ENCODE results near the gene C5orf34.
"Not testable (repeated sequence)": the region's sequence is repeated elsewhere in the genome, so short reads cannot be mapped to it uniquely, and the experiment has no call there.

The C5orf34 gene

DNA sequence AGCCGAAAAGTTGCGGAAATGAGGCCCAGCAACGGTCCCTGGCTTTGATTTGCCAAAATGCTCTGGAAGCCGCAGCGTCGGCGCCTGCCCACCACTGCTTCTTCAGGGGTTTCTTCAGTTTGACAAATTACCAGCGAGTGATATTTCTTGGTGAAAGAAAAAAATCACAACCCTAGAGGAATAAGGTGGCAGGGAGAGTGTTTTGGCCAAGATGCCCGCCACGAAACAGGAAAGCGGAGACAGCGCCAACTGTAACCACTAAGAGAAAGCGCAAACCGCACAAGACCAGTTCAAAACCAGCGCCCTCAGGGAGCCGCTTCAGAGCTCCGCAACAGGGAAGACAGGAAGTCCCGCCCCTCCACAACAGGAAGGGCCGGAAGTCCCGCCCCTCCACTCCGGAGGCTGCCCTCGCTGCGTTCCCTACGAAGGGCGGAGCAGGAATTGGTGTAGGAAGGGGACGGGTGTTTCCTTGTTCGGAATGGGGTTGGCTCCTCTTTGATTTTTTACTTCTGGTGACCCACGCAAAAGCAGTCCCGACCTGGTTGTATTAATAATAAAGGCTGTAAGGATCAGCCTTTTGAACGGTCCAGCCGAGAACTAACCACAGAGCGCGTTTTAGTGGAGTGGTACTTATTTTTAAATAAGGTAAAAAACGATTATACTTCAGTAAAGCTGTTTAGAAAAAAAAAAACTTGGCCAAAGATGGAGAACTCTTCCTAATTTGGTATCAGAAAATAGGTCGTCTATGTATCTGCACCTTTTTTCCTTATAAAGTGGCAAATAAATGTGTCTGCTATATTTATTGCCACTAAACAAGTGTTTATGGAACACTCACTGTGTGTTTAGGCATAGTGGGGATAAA lies at the start of gene C5orf34:
Gene C5orf34 (minus strand): TSS at position 333 of the 862 bp plus-strand sequence. CDS start 5,809 bp downstream, outside the sequence.
- peak; percentile 96 to 97 for DNase-seq

- no peak for DNase-seq
These were observed 49.4 kb upstream of the C5orf34 start for GRCh38 chr5:43564289-43564850.

DNA sequence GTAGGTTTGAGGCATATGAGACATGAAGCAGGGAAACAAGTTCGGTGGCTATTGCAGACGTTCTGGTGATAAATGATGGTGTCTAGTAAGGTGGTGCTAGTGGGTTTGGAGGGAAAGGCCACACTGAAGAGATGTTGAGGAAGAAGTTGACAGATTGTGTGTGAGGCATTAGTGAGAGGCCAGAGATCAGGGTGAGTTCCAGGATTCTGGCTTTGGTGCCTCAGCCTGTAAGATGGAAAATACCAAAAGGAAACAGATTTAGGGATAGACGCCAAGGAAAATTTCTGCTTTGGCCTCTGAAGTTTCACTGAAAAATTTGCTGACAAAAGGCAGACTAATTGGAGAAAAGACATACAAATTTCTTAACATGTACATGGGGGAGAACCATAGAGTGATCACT lies 48.4 kb upstream of the C5orf34 start:
- no peak for DNase-seq

DNA sequence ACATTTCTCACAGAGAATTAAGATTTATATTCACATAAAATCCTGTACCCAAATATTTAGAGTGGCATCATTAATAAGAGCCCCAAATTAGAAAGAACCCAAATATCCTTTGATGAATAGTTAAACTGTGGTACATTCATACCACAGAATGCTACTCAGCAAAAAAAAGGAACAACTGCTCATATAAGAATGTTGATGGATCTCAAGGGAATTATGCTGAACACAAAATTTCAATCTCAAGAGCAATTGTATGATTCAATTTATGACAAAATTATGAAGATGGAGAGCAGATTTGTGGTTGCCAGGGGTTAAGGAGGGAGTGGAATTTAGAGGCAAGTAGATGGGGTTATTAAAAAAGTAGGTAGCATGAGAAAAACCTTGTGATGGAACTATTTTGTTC lies 46.4 kb upstream of the C5orf34 start:
- no peak for DNase-seq

GRCh38 chr5:43560128-43560527 lies 45.2 kb upstream of the C5orf34 start:
- no peak for DNase-seq

- peak; percentile 74 for DNase-seq
These were observed 42.1 kb upstream of the C5orf34 start, which contains the start of gene PAIP1 for GRCh38 chr5:43556857-43557542. PAIP1 (minus strand) TSS chr5:43557077; CDS start chr5:43556846, 231 bp downstream.

DNA sequence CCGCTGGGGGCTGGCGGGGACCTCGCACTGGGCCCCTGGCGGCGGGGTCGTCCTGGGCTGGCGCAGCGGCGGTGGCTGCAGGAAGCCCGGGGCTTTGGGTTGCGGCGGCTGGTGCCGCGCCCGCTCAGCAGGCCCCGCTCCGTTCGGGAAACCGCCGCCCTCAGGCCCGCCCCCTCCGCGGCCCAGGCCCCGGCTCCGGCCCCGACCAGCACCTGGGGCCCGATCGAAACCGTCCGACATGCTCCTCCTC lies 41.6 kb upstream of the C5orf34 start:
- not testable (repeated sequence) for DNase-seq

GRCh38 chr5:43555895-43556606 lies 41.1 kb upstream of the C5orf34 start:
- peak; percentile 28 to 38 for DNase-seq

- no peak for DNase-seq
These were observed 39.5 kb upstream of the C5orf34 start for GRCh38 chr5:43554497-43554896.

- no peak for DNase-seq
These were observed 38.4 kb upstream of the C5orf34 start for GRCh38 chr5:43553381-43553780.

- DNase-seq = no peak
These were observed 36.8 kb upstream of the C5orf34 start for GRCh38 chr5:43551731-43552130.

GRCh38 chr5:43549272-43549671 lies 34.3 kb upstream of the C5orf34 start:
- DNase-seq = not testable (repeated sequence)

DNA sequence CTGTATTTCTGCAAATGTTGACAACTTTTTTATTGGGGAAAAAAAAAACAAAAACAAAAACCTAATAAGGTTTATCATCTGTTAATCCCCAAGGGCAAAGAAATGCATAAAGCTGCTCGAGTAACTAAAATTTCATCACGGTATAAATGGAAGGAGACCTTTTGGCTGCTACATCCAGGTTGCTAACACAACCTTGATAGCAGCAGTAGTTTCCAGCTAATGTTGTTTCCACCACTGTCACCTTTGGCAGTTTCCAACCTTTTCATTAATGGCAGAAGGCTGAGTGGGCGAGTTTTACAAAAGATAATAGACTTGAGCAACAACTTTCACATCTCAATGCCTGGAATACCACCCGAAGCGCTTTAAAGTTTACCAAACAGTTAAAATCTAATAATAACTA lies 33.4 kb upstream of the C5orf34 start:
- DNase-seq = no peak

GRCh38 chr5:43547532-43547931 lies 32.6 kb upstream of the C5orf34 start:
- DNase-seq = no peak

GRCh38 chr5:43543434-43543833 lies 28.5 kb upstream of the C5orf34 start:
- no peak for DNase-seq

GRCh38 chr5:43540746-43541145 lies 25.8 kb upstream of the C5orf34 start:
- no peak for DNase-seq

DNA sequence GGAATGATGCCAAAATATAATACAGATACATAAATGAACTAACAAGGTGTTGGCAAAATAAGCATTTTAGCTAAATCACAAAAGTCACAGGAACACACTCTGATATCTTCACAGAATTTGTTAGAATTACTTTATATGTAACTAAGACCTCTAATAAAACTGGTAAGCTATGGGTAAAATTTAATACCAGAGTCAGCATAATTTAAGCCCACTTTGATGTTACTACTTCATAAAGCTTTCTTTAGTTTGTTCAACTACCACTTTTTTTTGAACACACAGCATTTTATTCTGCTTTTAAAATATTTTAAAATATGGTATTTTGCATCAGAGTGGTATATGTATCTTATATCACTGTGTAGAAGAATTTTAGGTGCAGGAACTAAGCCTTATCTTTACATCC lies 22.0 kb upstream of the C5orf34 start:
- DNase-seq = no peak

DNA sequence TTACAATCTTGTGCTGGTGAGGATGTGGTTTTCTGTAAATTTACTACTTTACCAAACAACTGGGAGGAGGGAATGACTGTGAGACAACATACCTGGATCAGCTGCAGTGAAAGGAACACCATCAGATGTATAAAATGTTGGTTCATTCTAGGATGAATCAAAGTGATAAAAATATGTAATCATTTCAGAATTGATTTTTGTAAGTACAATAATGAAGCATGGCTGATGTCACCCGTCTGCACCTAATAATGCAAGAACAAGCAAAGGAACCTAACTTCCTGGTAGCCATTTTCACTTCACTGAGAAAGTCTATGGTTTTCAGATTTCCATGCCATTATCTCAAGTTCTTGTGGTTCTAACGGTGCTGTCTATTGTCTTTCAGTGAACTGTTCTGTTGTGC lies 18.7 kb upstream of the C5orf34 start:
- DNase-seq = no peak

GRCh38 chr5:43530648-43531047 lies 15.7 kb upstream of the C5orf34 start:
- DNase-seq = no peak

DNA sequence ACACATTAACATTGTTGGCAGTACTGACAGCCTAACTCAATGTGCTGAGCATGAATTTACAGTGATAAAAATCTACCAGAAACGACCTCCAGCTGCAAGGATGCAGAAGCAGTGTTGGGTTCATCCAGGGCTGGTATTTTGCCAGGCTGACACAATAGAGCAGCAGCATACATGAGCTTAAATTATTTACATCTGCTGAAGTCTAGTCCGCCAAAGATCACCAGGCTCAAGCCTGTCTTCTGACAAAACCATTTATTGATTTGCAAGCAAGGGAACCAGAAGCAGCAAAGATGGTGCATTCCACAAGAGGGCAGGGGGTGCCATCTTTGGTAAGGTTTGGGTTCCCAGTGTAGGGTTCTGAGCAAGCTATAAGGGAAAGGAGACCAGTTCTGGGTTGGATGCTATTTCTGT lies 8.7 kb upstream of the C5orf34 start:
- DNase-seq = no peak

DNA sequence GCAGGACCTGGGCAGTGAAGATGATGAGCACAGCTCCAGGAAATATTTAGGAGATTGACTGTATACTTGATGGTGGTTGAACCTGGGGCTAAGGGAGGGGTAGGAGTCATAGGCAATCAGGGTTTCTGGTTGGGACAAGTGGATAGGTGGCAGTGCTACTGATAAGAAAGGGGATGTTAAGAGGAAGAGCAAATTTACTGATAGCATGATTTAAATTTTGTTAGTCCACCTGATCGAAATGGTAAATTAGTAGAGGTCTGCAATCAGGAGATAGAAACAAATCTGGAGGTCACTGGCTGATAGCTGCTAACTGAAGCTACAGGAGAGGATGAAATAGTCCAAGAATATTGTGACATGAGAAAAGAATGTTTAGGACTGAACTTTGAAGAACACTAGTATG lies 5.7 kb upstream of the C5orf34 start:
- DNase-seq = no peak

DNA sequence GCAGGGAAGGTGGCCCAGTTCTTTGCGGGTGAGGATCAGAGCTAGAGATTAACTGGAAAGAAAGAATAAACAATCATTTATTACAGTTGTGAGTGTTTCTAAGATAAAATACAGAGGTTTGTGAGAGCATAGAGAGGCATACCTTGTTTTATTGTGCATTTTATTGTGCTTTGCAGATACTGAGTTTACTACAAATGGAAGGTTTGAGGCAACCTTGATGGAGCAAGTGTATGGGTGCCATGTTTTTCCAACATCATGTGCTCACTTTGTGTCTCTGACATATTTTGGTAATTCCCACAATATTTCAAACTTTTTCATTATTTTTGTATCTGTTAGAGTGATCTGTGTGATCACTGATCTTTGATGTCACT lies 715 bp upstream of the C5orf34 start:
- no peak for DNase-seq

- DNase-seq = no peak
These were observed 505 bp downstream of the C5orf34 start for GRCh38 chr5:43514471-43514815.

DNA sequence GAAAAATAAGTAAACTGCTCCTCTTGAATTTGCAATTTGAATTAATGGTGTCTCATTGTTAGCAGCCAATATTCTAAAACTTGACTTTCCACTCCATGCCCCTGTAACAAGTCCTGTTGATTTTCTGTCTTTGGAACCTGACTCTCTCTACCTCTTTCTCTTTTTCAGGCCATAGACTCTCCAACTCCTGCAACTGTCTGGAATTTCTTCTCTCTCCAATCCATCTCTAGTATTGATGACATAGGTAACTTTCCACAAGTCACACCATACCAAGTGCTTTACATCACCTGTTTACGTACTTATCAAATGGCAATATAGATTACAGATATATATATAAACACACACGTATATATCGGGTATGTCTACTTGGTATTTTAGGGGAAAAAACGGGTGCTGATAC lies 923 bp downstream of the C5orf34 start:
- DNase-seq = no peak

All from stimulated activated CD4-positive, alpha-beta T cell treated with anti-CD3 and anti-CD28 coated beads, Interleukin-2, amount 100 ng/mL, for 48 hours (primary cell).